HG03039 (cell line): ENCODE results near the gene MYT1.

Source experiments
- ATAC-seq: cut with Tn5 transposase; IDR thresholded peaks from one replicate; pipeline ENCODE4 v1.9.1; 2021; ENCODE audit warnings: mild to moderate bottlenecking, moderate library complexity; ENCODE audit not compliant: unreplicated experiment

The MYT1 gene

GRCh38 chr20:64139199-64140060, 24.8 kb upstream of the MYT1 start:
- no peak for ATAC-seq

GRCh38 chr20:64140061-64140931, 24.0 kb upstream of the MYT1 start:
- ATAC-seq: no peak

- no peak for ATAC-seq
Measured at GRCh38 chr20:64140956-64141355, 23.3 kb upstream of the MYT1 start.

GRCh38 chr20:64142590-64142989, 21.7 kb upstream of the MYT1 start:
- ATAC-seq: no peak

- ATAC-seq: no peak
Measured at GRCh38 chr20:64143018-64143801, 21.0 kb upstream of the MYT1 start.

GRCh38 chr20:64144144-64144912, 19.9 kb upstream of the MYT1 start:
- ATAC-seq: no peak

- no peak for ATAC-seq
Measured at GRCh38 chr20:64145458-64146300, 18.6 kb upstream of the MYT1 start.

GRCh38 chr20:64146301-64146935, 17.8 kb upstream of the MYT1 start:
- no peak for ATAC-seq

DNA sequence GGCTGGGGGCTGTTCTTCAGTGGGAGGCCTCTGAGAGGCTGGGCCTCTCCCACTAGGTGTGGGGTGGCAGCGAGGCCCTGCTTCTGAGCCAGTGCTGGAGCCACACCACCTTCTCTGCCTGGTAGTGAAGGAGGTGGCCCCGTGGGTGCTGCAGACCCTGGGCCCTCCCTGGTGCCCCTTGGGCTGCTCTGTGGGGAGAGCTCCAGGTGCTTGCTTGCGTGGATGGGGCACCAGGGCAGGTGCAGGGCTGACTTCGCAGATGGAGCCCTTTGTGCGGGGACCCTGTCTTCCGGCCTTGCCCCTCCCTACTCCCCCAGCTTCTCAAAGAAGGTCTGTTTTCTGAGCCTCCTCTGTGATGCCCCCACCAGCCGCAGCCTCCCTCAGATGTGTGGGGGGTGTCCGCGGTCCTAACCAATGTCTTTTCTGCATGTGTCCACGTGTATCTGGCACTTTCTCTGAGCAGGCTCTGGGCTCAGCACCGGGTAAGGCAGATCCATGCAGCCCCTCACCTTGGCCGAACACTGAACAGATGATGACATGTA, 17.2 kb upstream of the MYT1 start:
- no peak for ATAC-seq

- ATAC-seq: no peak
Measured at GRCh38 chr20:64148581-64148980, 15.7 kb upstream of the MYT1 start.

DNA sequence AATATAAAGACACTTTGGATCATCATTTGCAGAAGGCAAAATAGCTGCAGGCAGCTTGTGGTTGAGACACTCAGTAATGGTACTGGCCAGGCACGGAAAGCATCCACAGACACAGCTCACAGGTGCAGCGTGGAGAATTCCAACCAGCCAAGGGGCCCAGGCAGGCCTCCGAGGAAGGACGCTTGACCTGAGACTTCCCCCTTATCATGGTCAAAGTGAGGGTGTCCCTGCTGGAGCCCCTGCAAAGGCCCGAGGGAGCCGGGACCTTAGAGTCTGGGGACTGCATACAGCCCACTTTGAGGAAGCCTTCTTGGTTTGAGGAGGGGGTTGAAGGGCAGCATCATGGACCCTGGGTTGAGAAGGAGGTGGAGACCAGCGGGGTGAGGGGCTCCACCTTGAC, 15.1 kb upstream of the MYT1 start:
- ATAC-seq: no peak

- ATAC-seq: no peak
Measured at GRCh38 chr20:64149809-64150560, 14.3 kb upstream of the MYT1 start.

- ATAC-seq: no peak
Measured at GRCh38 chr20:64150756-64151632, 13.3 kb upstream of the MYT1 start.

- ATAC-seq: no peak
Measured at GRCh38 chr20:64151633-64152530, 12.4 kb upstream of the MYT1 start.

GRCh38 chr20:64152906-64153305, 11.3 kb upstream of the MYT1 start:
- ATAC-seq: no peak

DNA sequence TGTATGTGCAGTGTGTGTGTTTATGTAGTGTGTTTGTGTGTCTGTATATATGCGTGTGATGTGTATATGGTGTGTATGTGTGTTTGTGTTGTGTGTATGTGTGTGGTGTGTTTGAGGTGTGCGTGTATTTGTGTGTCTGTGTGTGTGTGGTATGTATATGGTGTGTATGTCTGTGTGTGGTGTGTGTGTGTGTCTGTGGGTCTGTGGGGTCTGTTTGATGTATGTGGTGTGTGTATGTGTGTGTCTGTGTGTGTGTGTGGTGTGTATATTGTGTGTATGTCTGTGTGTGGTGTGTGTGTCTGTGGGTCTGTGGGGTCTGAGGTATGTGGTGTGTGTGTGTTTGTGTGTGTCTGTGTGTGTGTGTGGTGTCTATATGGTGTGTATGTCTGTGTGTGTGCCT, 10.8 kb upstream of the MYT1 start:
- ATAC-seq: no peak
